Adrenal gland (tissue), 5 donors: ENCODE measurements around the gene CEPT1.

Experiments used
- POLR2A ChIP-seq, 2 donors: fragments of 450-650 bp; IDR thresholded peaks; one replicate each; pipeline ENCODE4 v1.6.1; 2017; ENCODE audit warnings: antibody characterized with exemption in 2 of 2, mild to moderate bottlenecking in 2 of 2, moderate library complexity in 1 of 2
- TF ChIP-seq, protein P1 (sequence below), 6 experiments: fragments of 450-650 bp in 4 of 6; fragments of 200-600 bp in 2 of 6; sonication (generic) in 1 of 6; IDR thresholded peaks; 1 replicate in 5 of 6; 2 replicates in 1 of 6; pipeline versions ENCODE4 v1.5.1 to v1.8.0; 2016 to 2021; ENCODE audit warnings: antibody characterized with exemption in 6 of 6, mild to moderate bottlenecking in 2 of 6, moderate library complexity in 1 of 6
- donor health status: DM: no; HTN: no; CAD: no.

GRCh38 chr1:111232134-111232533 is 92.1 kb downstream of the CEPT1 start:
- TF ChIP-seq, protein P1, sequence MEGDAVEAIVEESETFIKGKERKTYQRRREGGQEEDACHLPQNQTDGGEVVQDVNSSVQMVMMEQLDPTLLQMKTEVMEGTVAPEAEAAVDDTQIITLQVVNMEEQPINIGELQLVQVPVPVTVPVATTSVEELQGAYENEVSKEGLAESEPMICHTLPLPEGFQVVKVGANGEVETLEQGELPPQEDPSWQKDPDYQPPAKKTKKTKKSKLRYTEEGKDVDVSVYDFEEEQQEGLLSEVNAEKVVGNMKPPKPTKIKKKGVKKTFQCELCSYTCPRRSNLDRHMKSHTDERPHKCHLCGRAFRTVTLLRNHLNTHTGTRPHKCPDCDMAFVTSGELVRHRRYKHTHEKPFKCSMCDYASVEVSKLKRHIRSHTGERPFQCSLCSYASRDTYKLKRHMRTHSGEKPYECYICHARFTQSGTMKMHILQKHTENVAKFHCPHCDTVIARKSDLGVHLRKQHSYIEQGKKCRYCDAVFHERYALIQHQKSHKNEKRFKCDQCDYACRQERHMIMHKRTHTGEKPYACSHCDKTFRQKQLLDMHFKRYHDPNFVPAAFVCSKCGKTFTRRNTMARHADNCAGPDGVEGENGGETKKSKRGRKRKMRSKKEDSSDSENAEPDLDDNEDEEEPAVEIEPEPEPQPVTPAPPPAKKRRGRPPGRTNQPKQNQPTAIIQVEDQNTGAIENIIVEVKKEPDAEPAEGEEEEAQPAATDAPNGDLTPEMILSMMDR (IDR thresholded peaks at IDR 0.05): no peak
- TF ChIP-seq POLR2A (IDR thresholded peaks at IDR 0.05): no peak
